GM12878 (cell line): ENCODE results near the gene CDK7. TPM values are rescaled to one million over a fixed set of nuclear protein-coding genes. Genes with fewer than 3 reads are reported as not detected.

Experiments
- ATAC-seq: fragments of 200-7000 bp; cut with Tn5 transposase; 3 replicates; pipeline ENCODE4 v1.9.1; 2020; ENCODE audit warnings: mild to moderate bottlenecking, moderate library complexity
- BruUV-seq: library from RNA; stranded (reverse); fragments of 400-500 nt; replicated peaks from 2 replicates; lab custom pipeline; 2021; lab: Mats Ljungman, UMichigan
- CTCF ChIA-PET: fragments of 300-600 bp; sonication (Branson Sonifier 250); formaldehyde crosslinking; extraction: SDS; loops from one replicate; lab custom pipeline; 2021; ENCODE audit warnings: inconsistent platforms; lab: Yijun Ruan, JAX
- POLR2A ChIA-PET: fragments of 350-600 bp; formaldehyde crosslinking; extraction: SDS; loops from one replicate; lab custom pipeline; 2021; ENCODE audit warnings: inconsistent platforms; lab: Charles Lee
- RAD21 ChIA-PET: fragments of 300-600 bp; sonication (Branson Sonifier 250); formaldehyde crosslinking; loops from one replicate; lab custom pipeline; 2023; ENCODE audit warnings: antibody characterized with exemption; ENCODE audit not compliant: unreplicated experiment; lab: Charles Lee
- SMC1A ChIA-PET: fragments of 300-600 bp; sonication (Branson Sonifier 250); formaldehyde crosslinking; loops from one replicate; lab custom pipeline; 2023; ENCODE audit not compliant: unreplicated experiment, uncharacterized antibody; lab: Charles Lee
- DNase-seq: peaks from one replicate; pipeline ENCODE4 v3.0.0-alpha.2; 2011; ENCODE audit warnings: low read depth, low spot score
- FAIRE-seq: peaks from 3 replicates; lab custom pipeline; 2011; peaks lifted over from hg19 to GRCh38; lab: Jason Lieb, UNC
- H2AFZ ChIP-seq: 2 replicates; pipeline ENCODE4 v1.6.0; 2011; ENCODE audit warnings: low read depth, low read length, control low read depth; ENCODE audit not compliant: control insufficient read depth
- H3K27ac ChIP-seq: 2 replicates; pipeline ENCODE4 v1.5.1; 2011; ENCODE audit warnings: control low read depth; ENCODE audit not compliant: control insufficient read depth, insufficient read depth
- H3K27me3 ChIP-seq, 2 experiments: replicated peaks in 1 of 2; 2 replicates each; pipeline versions ENCODE4 v1.6.0 to v1.6.1; 2011; ENCODE audit warnings: low read length in 1 of 2; ENCODE audit not compliant: control insufficient read depth in 2 of 2, insufficient read depth in 2 of 2
- H3K36me3 ChIP-seq, 2 experiments: 2 replicates each; pipeline ENCODE4 v1.5.1; 2011; ENCODE audit warnings: low read length in 1 of 2; ENCODE audit not compliant: control insufficient read depth in 2 of 2, insufficient read depth in 2 of 2
- H3K4me1 ChIP-seq: 2 replicates; pipeline ENCODE4 v1.6.1; 2011; ENCODE audit warnings: mild to moderate bottlenecking, low read length, moderate library complexity, mixed read lengths; ENCODE audit not compliant: control insufficient read depth, insufficient read depth
- H3K4me2 ChIP-seq: 2 replicates; pipeline ENCODE4 v1.6.0; 2011; ENCODE audit warnings: control low read depth; ENCODE audit not compliant: control insufficient read depth, insufficient read depth
- H3K4me3 ChIP-seq: fragments of 200-600 bp; sonication (generic); 2 replicates; pipeline ENCODE4 v1.5.1; 2016
- H3K79me2 ChIP-seq: 2 replicates; pipeline ENCODE4 v1.6.0; 2011; ENCODE audit warnings: low read length; ENCODE audit not compliant: control insufficient read depth, insufficient read depth
- H3K9ac ChIP-seq: 2 replicates; pipeline ENCODE4 v1.8.0; 2011; ENCODE audit warnings: low read length, control low read depth, mixed read lengths; ENCODE audit not compliant: control insufficient read depth, insufficient read depth
- H3K9me3 ChIP-seq: replicated peaks from 3 replicates; pipeline ENCODE4 v1.5.1; 2011; ENCODE audit warnings: mild to moderate bottlenecking, low read length; ENCODE audit not compliant: control insufficient read depth, insufficient read depth
- H4K20me1 ChIP-seq: 2 replicates; pipeline ENCODE4 v1.6.0; 2011; ENCODE audit not compliant: control insufficient read depth, insufficient read depth
- CBX5 ChIP-seq: sonication (generic); IDR thresholded peaks from 2 replicates; pipeline ENCODE4 v1.6.1; 2016; ENCODE audit warnings: low read depth, moderate library complexity, mild to moderate bottlenecking, inconsistent platforms
- CEBPZ ChIP-seq: fragments of 150-350 bp; IDR thresholded peaks from 2 replicates; pipeline ENCODE4 v1.6.1; 2016; ENCODE audit warnings: low read depth, low read length
- ETV6 ChIP-seq, 2 experiments: fragments of 450-650 bp in 1 of 2; IDR thresholded peaks in 1 of 2; conservative IDR thresholded peaks in 1 of 2; 2 replicates each; pipeline ENCODE4 v1.6.1; 2014; ENCODE audit warnings: antibody characterized with exemption in 1 of 2, borderline replicate concordance in 1 of 2, low read depth in 1 of 2, mild to moderate bottlenecking in 1 of 2, moderate library complexity in 1 of 2
- HDAC2 ChIP-seq: fragments of 200-600 bp; sonication (generic); IDR thresholded peaks from 2 replicates; pipeline ENCODE4 v1.6.1; 2017
- IRF5 ChIP-seq: fragments of 450-650 bp; IDR thresholded peaks from 2 replicates; pipeline ENCODE4 v1.6.1; 2017; ENCODE audit warnings: borderline replicate concordance
- ZBTB11 ChIP-seq: fragments of 450-650 bp; formaldehyde crosslinking; IDR thresholded peaks from 2 replicates; pipeline ENCODE4 v1.5.0; 2022; ENCODE audit warnings: mild to moderate bottlenecking, missing genetic modification characterization
- ZNF207 ChIP-seq: fragments of 450-650 bp; IDR thresholded peaks from 2 replicates; pipeline ENCODE4 v1.6.1; 2014; ENCODE audit warnings: antibody characterized with exemption, mild to moderate bottlenecking, borderline replicate concordance
- ZNF217 ChIP-seq: fragments of 450-650 bp; IDR thresholded peaks from 2 replicates; pipeline ENCODE4 v1.6.1; 2017; ENCODE audit warnings: antibody characterized with exemption, mild to moderate bottlenecking
- ZNF622 ChIP-seq: fragments of 450-650 bp; IDR thresholded peaks from 2 replicates; pipeline ENCODE4 v1.6.1; 2017; ENCODE audit warnings: mild to moderate bottlenecking, inconsistent platforms
- WGBS: methylation state at CpG from one replicate; pipeline ENCODE4 v1.1.6; 2016; ENCODE audit warnings: low lambda C conversion rate; ENCODE audit not compliant: insufficient replicate concordance, insufficient coverage; ENCODE audit errors: missing lambda C conversion rate; 5-methylcytosine and 5-hydroxymethylcytosine counted together
- in situ Hi-C: fragments of 300-500 bp; cut with MboI; formaldehyde crosslinking; loops from 9 replicates; pipeline ENCODE4 v1.14.3; 2018; ENCODE audit warnings: mixed read lengths
- intact Hi-C: fragments of 100-400 bp; cut with micrococcal nuclease; formaldehyde crosslinking; loops from one replicate; pipeline ENCODE4 v1.14.2; 2022; ENCODE audit not compliant: unreplicated experiment
- polyA plus RNA-seq, 11 experiments: library from polyadenylated mRNA; depleted of rRNA in 4 of 11; unstranded in 6 of 11; stranded (reverse) in 5 of 11; fragments of >200 nt; fragmentation: Nextera tagmentation in 4 of 11; fragmentation: Illumina TruSeq in 1 of 11; extraction: Ambion mirVana in 4 of 11; extraction: Trizol in 1 of 11; gene quantifications; 1 replicate in 1 of 11; 2 replicates in 10 of 11; pipeline versions ENCODE4 v1.2.1 to v1.2.3, GENCODE V29; 2011 to 2016; ENCODE audit warnings: inconsistent platforms in 2 of 11, missing spikeins in 2 of 11, low read depth in 1 of 11
- total RNA-seq, 4 experiments: library from RNA; depleted of rRNA in 3 of 4; stranded (reverse); fragments of >200 nt in 3 of 4; fragmentation: Illumina TruSeq in 1 of 4; extraction: Trizol in 1 of 4; gene quantifications; 2 replicates each; pipeline versions ENCODE4 v1.2.1 to v1.2.3, GENCODE V29; 2013 to 2021

The CDK7 gene
- total and polyA plus RNA-seq, 10 of the 15 experiments (the other 5 are each of a cell fraction or from before 2014, with no cell fraction given): 26.0 to 93.9 (median 43.0) TPM

- Histone ChIP-seq H3K4me2 (no peak overlapping the region), H3K79me2 (no peaks in the 10 kb centered on the region), H3K4me3 (no peak overlapping the region), H3K9me3 (peaks cover 2% of the 10 kb centered on the region; the same call in 1 of the 3 replicates), H2AFZ (no peak overlapping the region), H3K27ac (no peak overlapping the region), H4K20me1 (no peaks in the 10 kb centered on the region), H3K4me1 (no peaks in the 10 kb centered on the region), H3K9ac (no peak overlapping the region), H3K27me3 (no peaks in the 10 kb centered on the region), H3K36me3 (peaks cover 0 to 6% of the 10 kb centered on the region in 2 experiments; a peak in 2 of 4 replicates)
- FAIRE-seq: no peak
- SMC1A ChIA-PET: no interaction called here
- RAD21 ChIA-PET: no interaction called here
- in situ Hi-C loops: no loop called here
- intact Hi-C loops: no loop called here
- DNase-seq: no peak
- no TSS peak for BruUV-seq
- TF ChIP-seq ZBTB11: no peak
- no peak for TF ChIP-seq IRF5
- TF ChIP-seq ZNF217: no peak
- no peak for TF ChIP-seq ZNF207
- TF ChIP-seq CBX5: 0 out of 2 replicates have a peak, but pooled peaks have one; percentile 49
- no peak for TF ChIP-seq ETV6 (conservative IDR thresholded peaks at IDR 0.05 in 1 of 2, IDR thresholded peaks at IDR 0.05 in 1 of 2; ENCODE audit: borderline replicate concordance in 1 of 2, low read depth in 1 of 2)
- TF ChIP-seq HDAC2: no peak
- TF ChIP-seq ZNF622: no peak
- TF ChIP-seq CEBPZ: no peak
- WGBS: 94% methylated on average over 5 of the region's 5 CpGs
- CTCF ChIA-PET: no interaction called here
- no peak for ATAC-seq
- POLR2A ChIA-PET: no interaction called here
These were observed 74.7 kb downstream of the CDK7 start for GRCh38 chr5:69309380-69309779.
